ENCODE data around the gene IL15.

Gene IL15

DNA sequence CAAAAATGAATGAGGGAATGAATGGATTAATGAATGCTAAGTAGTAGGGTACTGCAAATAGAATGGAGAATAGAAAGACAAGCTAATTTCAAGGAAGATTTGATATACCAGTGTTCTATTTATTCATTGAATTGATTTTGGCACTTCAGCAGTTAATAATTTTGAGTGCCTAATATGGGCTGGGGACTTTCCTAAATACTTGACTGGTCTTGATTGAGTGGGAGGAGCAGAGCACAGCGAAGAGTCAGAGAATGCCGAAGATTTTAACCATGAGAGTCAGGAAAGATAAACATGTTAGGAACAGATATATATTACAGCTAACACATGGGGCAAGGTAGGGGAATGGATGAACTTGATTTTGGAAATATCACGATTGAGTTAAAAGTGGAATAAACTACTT lies 10.6 kb downstream of the IL15 start:
- Histone ChIP-seq H3K27ac (ENCODE audit: low read length) (no peak overlapping the region), H3K27me3 (ENCODE audit: low read depth, low read length) (no peaks in the 10 kb centered on the region), H3K79me2 (ENCODE audit: low read length) (no peaks in the 10 kb centered on the region), H4K20me1 (ENCODE audit: insufficient read depth, low read length) (no peaks in the 10 kb centered on the region), H3K4me3 (ENCODE audit: low read length) (no peak overlapping the region), H3K4me1 (ENCODE audit: low read length) (peaks cover 11% of the 10 kb centered on the region), H3K9me3 (ENCODE audit: insufficient read depth, low read length) (no peaks in the 10 kb centered on the region), H3K4me2 (ENCODE audit: low read length) (no peak overlapping the region), H3K36me3 (replicated peaks; ENCODE audit: low read depth, low read length) (no peaks in the 10 kb centered on the region), H3K9ac (ENCODE audit: low read length) (no peak overlapping the region), H2AFZ (ENCODE audit: low read depth, low read length) (no peak overlapping the region)
- TF ChIP-seq, protein P1, sequence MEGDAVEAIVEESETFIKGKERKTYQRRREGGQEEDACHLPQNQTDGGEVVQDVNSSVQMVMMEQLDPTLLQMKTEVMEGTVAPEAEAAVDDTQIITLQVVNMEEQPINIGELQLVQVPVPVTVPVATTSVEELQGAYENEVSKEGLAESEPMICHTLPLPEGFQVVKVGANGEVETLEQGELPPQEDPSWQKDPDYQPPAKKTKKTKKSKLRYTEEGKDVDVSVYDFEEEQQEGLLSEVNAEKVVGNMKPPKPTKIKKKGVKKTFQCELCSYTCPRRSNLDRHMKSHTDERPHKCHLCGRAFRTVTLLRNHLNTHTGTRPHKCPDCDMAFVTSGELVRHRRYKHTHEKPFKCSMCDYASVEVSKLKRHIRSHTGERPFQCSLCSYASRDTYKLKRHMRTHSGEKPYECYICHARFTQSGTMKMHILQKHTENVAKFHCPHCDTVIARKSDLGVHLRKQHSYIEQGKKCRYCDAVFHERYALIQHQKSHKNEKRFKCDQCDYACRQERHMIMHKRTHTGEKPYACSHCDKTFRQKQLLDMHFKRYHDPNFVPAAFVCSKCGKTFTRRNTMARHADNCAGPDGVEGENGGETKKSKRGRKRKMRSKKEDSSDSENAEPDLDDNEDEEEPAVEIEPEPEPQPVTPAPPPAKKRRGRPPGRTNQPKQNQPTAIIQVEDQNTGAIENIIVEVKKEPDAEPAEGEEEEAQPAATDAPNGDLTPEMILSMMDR (IDR thresholded peaks at IDR 0.05; ENCODE audit: low read depth, low read length): no peak
- TF ChIP-seq EZH2phosphoT487 (IDR thresholded peaks at IDR 0.05; ENCODE audit: low read depth): no peak

DNA sequence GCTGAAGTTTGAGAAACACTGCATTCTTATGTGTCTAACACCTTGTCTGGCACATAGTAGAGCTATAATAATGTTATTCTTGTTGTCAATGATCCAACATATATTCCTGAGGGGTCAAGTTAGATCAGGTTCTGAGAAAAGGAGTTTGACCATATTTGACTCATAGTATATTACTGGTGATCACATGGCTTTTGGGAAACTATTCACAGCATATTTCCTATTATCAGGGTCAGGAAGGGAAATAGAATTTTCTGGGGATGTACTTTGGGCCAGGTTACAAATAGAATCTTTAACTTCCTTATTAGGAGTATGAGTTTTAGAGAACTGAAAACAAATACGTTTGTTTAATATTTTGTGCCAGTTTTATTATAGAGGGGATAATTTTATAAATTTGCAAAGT lies 11.6 kb downstream of the IL15 start:
- no peak overlapping the region for H3K27ac ChIP-seq (ENCODE audit: low read length)
- no peak overlapping the region for H2AFZ ChIP-seq (ENCODE audit: low read depth, low read length)
- no peak overlapping the region for H3K4me2 ChIP-seq (ENCODE audit: low read length)
- no peaks in the 10 kb centered on the region for H4K20me1 ChIP-seq (ENCODE audit: insufficient read depth, low read length)
- H3K36me3 ChIP-seq (replicated peaks; ENCODE audit: low read depth, low read length): no peaks in the 10 kb centered on the region
- no peak overlapping the region for H3K9ac ChIP-seq (ENCODE audit: low read length)
- no peaks in the 10 kb centered on the region for H3K27me3 ChIP-seq (ENCODE audit: low read depth, low read length)
- H3K4me1 ChIP-seq (ENCODE audit: low read length): peaks cover 11% of the 10 kb centered on the region
- no peak for TF ChIP-seq EZH2phosphoT487 (IDR thresholded peaks at IDR 0.05; ENCODE audit: low read depth)
- TF ChIP-seq, protein P1 (IDR thresholded peaks at IDR 0.05; ENCODE audit: low read depth, low read length): no peak
- H3K79me2 ChIP-seq (ENCODE audit: low read length): no peaks in the 10 kb centered on the region
- no peaks in the 10 kb centered on the region for H3K9me3 ChIP-seq (ENCODE audit: insufficient read depth, low read length)
- H3K4me3 ChIP-seq (ENCODE audit: low read length): no peak overlapping the region

DNA sequence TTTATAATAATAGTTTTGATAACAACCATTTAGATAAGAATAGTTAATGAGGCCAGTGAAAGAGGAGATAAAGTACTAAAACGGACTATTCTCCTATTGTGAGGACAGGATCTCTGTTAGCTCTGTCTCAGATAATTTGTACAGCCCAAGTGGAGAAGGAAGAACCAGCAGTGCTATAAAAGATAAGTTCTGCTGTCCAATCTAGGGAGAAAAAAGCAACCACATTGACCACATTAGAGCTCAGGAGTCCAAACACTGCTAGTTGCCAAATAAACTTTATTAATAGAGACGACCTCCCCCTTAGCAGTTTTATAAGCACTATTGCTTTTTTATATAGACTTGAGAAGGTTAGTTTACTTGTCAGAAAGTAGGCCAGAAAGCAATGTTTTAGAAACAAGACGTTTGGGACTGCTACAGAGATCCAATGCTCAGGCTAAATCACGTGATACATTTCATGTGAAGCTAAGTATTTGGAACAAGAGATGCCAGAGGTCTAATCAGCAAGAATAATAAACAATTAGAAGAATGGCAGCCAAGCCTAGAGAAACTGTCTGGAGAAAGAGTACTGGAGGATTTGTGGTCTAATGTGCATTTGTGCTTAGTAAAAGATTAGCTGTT lies 15.9 kb downstream of the IL15 start:
- 0 out of 2 replicates have a peak, but pooled peaks cover 5% of the 10 kb centered on the region for H3K4me1 ChIP-seq (ENCODE audit: low read length)
- H4K20me1 ChIP-seq (ENCODE audit: insufficient read depth, low read length): no peaks in the 10 kb centered on the region
- no peaks in the 10 kb centered on the region for H3K79me2 ChIP-seq (ENCODE audit: low read length)
- no peaks in the 10 kb centered on the region for H3K36me3 ChIP-seq (replicated peaks; ENCODE audit: low read depth, low read length)
- H3K9ac ChIP-seq (ENCODE audit: low read length): no peak overlapping the region
- TF ChIP-seq, protein P1 (IDR thresholded peaks at IDR 0.05; ENCODE audit: low read depth, low read length): no peak
- TF ChIP-seq EZH2phosphoT487 (IDR thresholded peaks at IDR 0.05; ENCODE audit: low read depth): no peak
- H3K9me3 ChIP-seq (ENCODE audit: insufficient read depth, low read length): no peaks in the 10 kb centered on the region
- H3K4me3 ChIP-seq (ENCODE audit: low read length): no peak overlapping the region
- no peak overlapping the region for H3K27ac ChIP-seq (ENCODE audit: low read length)
- no peak overlapping the region for H3K4me2 ChIP-seq (ENCODE audit: low read length)
- H2AFZ ChIP-seq (ENCODE audit: low read depth, low read length): no peak overlapping the region
- H3K27me3 ChIP-seq (ENCODE audit: low read depth, low read length): no peaks in the 10 kb centered on the region

DNA sequence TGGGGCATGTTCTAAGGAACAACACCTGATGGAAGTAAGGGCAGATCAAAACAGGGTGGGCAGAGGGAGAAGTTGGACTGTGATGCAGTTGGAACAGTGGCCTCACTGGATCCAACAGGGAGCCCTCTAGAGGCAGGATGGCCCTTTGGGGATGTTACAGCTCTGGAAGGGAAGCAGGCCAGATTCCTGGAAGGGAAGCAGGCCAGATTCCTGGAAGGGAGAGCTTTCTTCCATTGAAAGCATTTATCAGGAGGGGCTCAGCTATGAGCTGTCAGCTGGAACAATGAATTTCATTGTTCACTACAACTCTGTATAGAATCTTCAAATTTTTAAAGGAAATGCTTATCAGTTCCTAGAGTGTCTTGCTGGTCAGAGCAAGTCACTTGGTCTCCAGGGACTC lies 17.7 kb downstream of the IL15 start:
- TF ChIP-seq EZH2phosphoT487 (IDR thresholded peaks at IDR 0.05; ENCODE audit: low read depth): no peak
- TF ChIP-seq, protein P1 (IDR thresholded peaks at IDR 0.05; ENCODE audit: low read depth, low read length): peak; percentile 42
- H3K9ac ChIP-seq (ENCODE audit: low read length): no peak overlapping the region
- H3K36me3 ChIP-seq (replicated peaks; ENCODE audit: low read depth, low read length): no peaks in the 10 kb centered on the region
- H3K4me3 ChIP-seq (ENCODE audit: low read length): no peak overlapping the region
- no peak overlapping the region for H2AFZ ChIP-seq (ENCODE audit: low read depth, low read length)
- no peaks in the 10 kb centered on the region for H3K9me3 ChIP-seq (ENCODE audit: insufficient read depth, low read length)
- H3K4me1 ChIP-seq (ENCODE audit: low read length): peaks cover 4% of the 10 kb centered on the region; the same call in 1 of the 2 replicates
- H3K27me3 ChIP-seq (ENCODE audit: low read depth, low read length): no peaks in the 10 kb centered on the region
- no peak overlapping the region for H3K27ac ChIP-seq (ENCODE audit: low read length)
- H3K79me2 ChIP-seq (ENCODE audit: low read length): no peaks in the 10 kb centered on the region
- no peak overlapping the region for H3K4me2 ChIP-seq (ENCODE audit: low read length)
- H4K20me1 ChIP-seq (ENCODE audit: insufficient read depth, low read length): no peaks in the 10 kb centered on the region
